Ascending aorta (tissue), 2 donors: ENCODE results near the gene REST. TPM values are rescaled to one million over a fixed set of nuclear protein-coding genes. Genes with fewer than 3 reads are reported as not detected.

Experiments
- DNase-seq, 2 donors: peaks; one replicate each; pipeline ENCODE4 v3.0.0-alpha.2; 2019; ENCODE audit warnings: low spot score in 2 of 2
- H3K27ac ChIP-seq, 2 donors: fragments of 200-600 bp; sonication (generic); one replicate each; pipeline ENCODE4 v1.5.1; 2016 to 2017; ENCODE audit warnings: mild to moderate bottlenecking in 1 of 2
- H3K27me3 ChIP-seq: fragments of 200-600 bp; sonication (generic); one replicate; pipeline ENCODE4 v1.5.1; 2017
- H3K36me3 ChIP-seq, 2 donors: fragments of 200-600 bp; sonication (generic); one replicate each; pipeline ENCODE4 v1.5.1; 2016
- H3K4me1 ChIP-seq, 2 donors: fragments of 200-600 bp; sonication (generic); one replicate each; pipeline ENCODE4 v1.5.1; 2016 to 2017; ENCODE audit warnings: mild to moderate bottlenecking in 1 of 2
- H3K4me3 ChIP-seq, 2 donors: fragments of 200-600 bp; sonication (generic); one replicate each; pipeline ENCODE4 v1.5.1; 2016 to 2017; ENCODE audit warnings: mild to moderate bottlenecking in 1 of 2
- H3K9me3 ChIP-seq, 2 donors: fragments of 200-600 bp; sonication (generic); one replicate each; pipeline ENCODE4 v1.5.1; 2016
- CTCF ChIP-seq, 3 experiments: fragments of 200-600 bp in 2 of 3; fragments of 450-650 bp in 1 of 3; sonication (generic) in 2 of 3; IDR thresholded peaks; one replicate each; pipeline ENCODE4 v1.5.1; 2016 to 2019; ENCODE audit warnings: antibody characterized with exemption in 3 of 3, mild to moderate bottlenecking in 1 of 3, moderate library complexity in 1 of 3
- intact Hi-C: fragments of 100-400 bp; cut with DNase I; formaldehyde crosslinking; loops from one replicate; pipeline ENCODE4 v1.15.1; 2023
- total RNA-seq: library from RNA; depleted of rRNA; stranded (reverse); fragments of >200 nt; gene quantifications from one replicate; pipeline ENCODE4 v1.1.0, GENCODE V29; 2016

REST gene
- total RNA-seq, 1 donor from 2014 or later, result 86.5 TPM

- Histone ChIP-seq H3K4me1 (peaks cover 5 to 19% of the 10 kb centered on the region in 2 donors), H3K36me3 (peaks cover 13 to 21% of the 10 kb centered on the region in 2 donors), H3K4me3 (peak within 1 kb of the TSS; percentile 84 to 91), H3K27me3 (no peaks in the 10 kb centered on the region), H3K27ac (peak within 1 kb of the TSS; percentile 90 to 94), H3K9me3 (peaks cover 0 to 8% of the 10 kb centered on the region in 2 donors)
- no peak for TF ChIP-seq CTCF (IDR thresholded peaks at IDR 0.05)
- intact Hi-C loops, result loop anchor here (1.0 to 5.0 kb wide), 7 partner anchors 19 to 1580 kb away; partner anchors contain the start of genes CEP135, IGFBP7 and TMEM165
- DNase-seq, result peak; percentile 98 to 100
These were observed 69.8 kb downstream of the REST start, which contains the start of gene NOA1 for GRCh38 chr4:56977321-56978012. Gene NOA1 (minus strand): TSS chr4:56977606. CDS start chr4:56977585, 21 bp downstream.

- H3K27ac ChIP-seq, result peak within 1 kb of the TSS; percentile 90 to 94
- peak within 1 kb of the TSS; percentile 84 to 91 for H3K4me3 ChIP-seq
- peak; percentile 65 to 97 for DNase-seq
- H3K27me3 ChIP-seq, result no peaks in the 10 kb centered on the region
- H3K4me1 ChIP-seq, result peaks cover 5 to 19% of the 10 kb centered on the region in 2 donors
- H3K9me3 ChIP-seq, result no peaks in the 10 kb centered on the region
- intact Hi-C loops, result loop anchor here (5.0 kb wide), 4 partner anchors 58 to 1582 kb away; partner anchors contain the start of genes CEP135, IGFBP7 and TMEM165
- H3K36me3 ChIP-seq, result peaks cover 0 to 7% of the 10 kb centered on the region in 2 donors
- TF ChIP-seq CTCF (IDR thresholded peaks at IDR 0.05), result no peak
These were observed 71.1 kb downstream of the REST start, which contains the start of gene POLR2B for GRCh38 chr4:56978750-56979303. Gene POLR2B (plus strand): TSS chr4:56978896. CDS start chr4:56978986, 90 bp downstream.

GRCh38 chr4:56979421-56980072 is 71.8 kb downstream of the REST start:
- DNase-seq, result no peak
- intact Hi-C loops, result loop anchor here (5.0 kb wide), 4 partner anchors 58 to 1582 kb away; partner anchors contain the start of genes CEP135, IGFBP7 and TMEM165
- H3K4me1 ChIP-seq, result peaks cover 5 to 19% of the 10 kb centered on the region in 2 donors

GRCh38 chr4:56981795-56982201 is 74.1 kb downstream of the REST start:
- intact Hi-C loops, result no loop called here
- DNase-seq, result no peak
- H3K36me3 ChIP-seq, result peaks cover 7 to 11% of the 10 kb centered on the region in 2 donors
- no peaks in the 10 kb centered on the region for H3K27me3 ChIP-seq
- no peaks in the 10 kb centered on the region for H3K9me3 ChIP-seq
- H3K4me1 ChIP-seq, result peaks cover 0 to 9% of the 10 kb centered on the region in 2 donors
- H3K4me3 ChIP-seq, result no peak overlapping the region
- no peak for TF ChIP-seq CTCF (IDR thresholded peaks at IDR 0.05)
- no peak overlapping the region for H3K27ac ChIP-seq

More at GRCh38 chr4:56979421-56980072, 71.8 kb downstream of the REST start:
- Histone ChIP-seq H3K27ac (peak overlapping the region; percentile 90 to 94), H3K4me3 (peak overlapping the region; percentile 84 to 91), H3K27me3 (no peaks in the 10 kb centered on the region), H3K9me3 (no peaks in the 10 kb centered on the region), H3K36me3 (no peaks in the 10 kb centered on the region)
- no peak for TF ChIP-seq CTCF (IDR thresholded peaks at IDR 0.05)

GRCh38 chr4:56986192-56986591 is 78.5 kb downstream of the REST start:
- peaks cover 0 to 9% of the 10 kb centered on the region in 2 donors for H3K4me1 ChIP-seq
- no peaks in the 10 kb centered on the region for H3K27me3 ChIP-seq
- H3K9me3 ChIP-seq, result no peaks in the 10 kb centered on the region
- no peak overlapping the region for H3K27ac ChIP-seq
- peaks cover 27 to 47% of the 10 kb centered on the region in 2 donors for H3K36me3 ChIP-seq
- H3K4me3 ChIP-seq, result no peak overlapping the region
- DNase-seq, result no peak
- intact Hi-C loops, result no loop called here
- TF ChIP-seq CTCF (IDR thresholded peaks at IDR 0.05), result no peak
